EH (cell line): Measurements from ENCODE around the gene DHRS2.
"Not testable (repeated sequence)": the region's sequence is repeated elsewhere in the genome, so short reads cannot be mapped to it uniquely, and the experiment has no call there.

Experiments used
- DNase-seq: peaks from one replicate; pipeline ENCODE4 v3.0.0-alpha.2; 2015; ENCODE audit warnings: low read depth

The DHRS2 gene

GRCh38 chr14:23648764-23649460 lies 12.7 kb downstream of the DHRS2 start:
- no peak for DNase-seq

GRCh38 chr14:23650506-23650905 lies 14.3 kb downstream of the DHRS2 start:
- no peak for DNase-seq

GRCh38 chr14:23653051-23653450 lies 16.9 kb downstream of the DHRS2 start:
- DNase-seq, result peak; percentile 24

- no peak for DNase-seq
Observed at GRCh38 chr14:23654231-23654630, 18.1 kb downstream of the DHRS2 start.

GRCh38 chr14:23657959-23658470 lies 21.9 kb downstream of the DHRS2 start:
- DNase-seq, result no peak

GRCh38 chr14:23660290-23661226 lies 24.4 kb downstream of the DHRS2 start:
- no peak for DNase-seq

GRCh38 chr14:23661542-23661941 lies 25.4 kb downstream of the DHRS2 start:
- no peak for DNase-seq

- DNase-seq, result no peak
Observed at GRCh38 chr14:23663127-23663526, 27.0 kb downstream of the DHRS2 start.

GRCh38 chr14:23663711-23664110 lies 27.5 kb downstream of the DHRS2 start:
- DNase-seq, result no peak

- no peak for DNase-seq
Observed at GRCh38 chr14:23664207-23664885, 28.2 kb downstream of the DHRS2 start.

GRCh38 chr14:23665302-23666016 lies 29.3 kb downstream of the DHRS2 start:
- DNase-seq, result no peak

GRCh38 chr14:23667134-23667533 lies 31.0 kb downstream of the DHRS2 start:
- DNase-seq, result no peak

- DNase-seq, result no peak
Observed at GRCh38 chr14:23669441-23669840, 33.3 kb downstream of the DHRS2 start.

GRCh38 chr14:23670481-23670880 lies 34.3 kb downstream of the DHRS2 start:
- no peak for DNase-seq

GRCh38 chr14:23672200-23672599 lies 36.0 kb downstream of the DHRS2 start:
- DNase-seq, result no peak

GRCh38 chr14:23675337-23675736 lies 39.2 kb downstream of the DHRS2 start:
- no peak for DNase-seq

- no peak for DNase-seq
Observed at GRCh38 chr14:23675906-23676305, 39.7 kb downstream of the DHRS2 start.

- DNase-seq, result no peak
Observed at GRCh38 chr14:23681337-23681736, 45.2 kb downstream of the DHRS2 start.

- DNase-seq, result not testable (repeated sequence)
Observed at GRCh38 chr14:23689709-23690514, 53.7 kb downstream of the DHRS2 start.

- DNase-seq, result no peak
Observed at GRCh38 chr14:23692416-23692815, 56.3 kb downstream of the DHRS2 start.

- DNase-seq, result no peak
Observed at GRCh38 chr14:23693252-23693775, 57.1 kb downstream of the DHRS2 start.
